Type B pancreatic cell (in vitro differentiated cells): ENCODE results near the gene SLC26A8. TPM values are rescaled to one million over a fixed set of nuclear protein-coding genes. Genes with fewer than 3 reads are reported as not detected.
"Not testable (repeated sequence)": the region's sequence is repeated elsewhere in the genome, so short reads cannot be mapped to it uniquely, and the experiment has no call there.

Experiments used
- DNase-seq: peaks from one replicate; pipeline ENCODE4 v3.0.0; 2021; ENCODE audit warnings: mixed read lengths; ENCODE audit not compliant: unreplicated experiment; ENCODE audit errors: extremely low spot score
- H3K27ac Mint-ChIP-seq: 2 replicates; pipeline ENCODE4 v1.8.0; 2021; ENCODE audit warnings: mild to moderate bottlenecking, mixed read lengths
- H3K27me3 Mint-ChIP-seq: 2 replicates; pipeline ENCODE4 v1.8.0; 2021; ENCODE audit warnings: mixed read lengths
- H3K36me3 Mint-ChIP-seq: 2 replicates; pipeline ENCODE4 v1.8.0; 2021; ENCODE audit warnings: mixed read lengths
- H3K4me1 Mint-ChIP-seq: one replicate; pipeline ENCODE4 v1.8.0; 2021; ENCODE audit warnings: mixed read lengths; ENCODE audit not compliant: unreplicated experiment
- H3K4me3 Mint-ChIP-seq: 2 replicates; pipeline ENCODE4 v1.8.0; 2021; ENCODE audit warnings: mild to moderate bottlenecking, mixed read lengths
- H3K9me3 Mint-ChIP-seq: 2 replicates; pipeline ENCODE4 v1.8.0; 2021; ENCODE audit warnings: mixed read lengths
- CTCF ChIP-seq: fragments of 200-600 bp; sonication (generic); conservative IDR thresholded peaks from 2 replicates; pipeline ENCODE4 v1.5.0; 2021; ENCODE audit warnings: antibody characterized with exemption, mild to moderate bottlenecking
- total RNA-seq: library from RNA; stranded (reverse); gene quantifications from 2 replicates; pipeline ENCODE4 v1.2.1, GENCODE V29; 2021; ENCODE audit warnings: low replicate concordance

Gene SLC26A8
- total RNA-seq, 1 donor from 2014 or later: not detected

DNA sequence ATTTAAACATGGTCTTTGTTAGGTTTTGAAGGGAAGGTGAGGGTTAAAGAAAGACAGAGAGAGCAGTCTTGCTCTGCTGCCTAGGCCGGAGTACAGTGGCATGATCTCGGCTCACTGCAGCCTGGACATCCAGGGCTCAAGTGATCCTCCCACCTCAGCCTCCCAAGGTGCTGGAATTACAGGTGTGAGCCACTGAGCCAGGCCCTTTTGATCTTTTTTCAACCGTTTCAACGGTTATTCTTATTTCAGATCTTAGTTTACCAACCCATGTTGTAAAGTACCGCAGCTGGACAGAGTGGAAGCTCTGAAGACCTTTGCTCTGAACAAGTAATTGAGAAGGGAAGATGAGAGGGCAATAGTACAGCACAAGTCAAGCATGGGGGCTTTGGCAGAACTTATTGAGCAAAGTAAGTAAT is 102.3 kb downstream of the SLC26A8 start:
- Mint-ChIP-seq H3K27me3 (no peaks in the 10 kb centered on the region), H3K4me1 (peaks cover 19% of the 10 kb centered on the region), H3K36me3 (peaks cover 3% of the 10 kb centered on the region), H3K9me3 (no peaks in the 10 kb centered on the region), H3K4me3 (peak overlapping the region; percentile 90), H3K27ac (no peak overlapping the region)
- DNase-seq: no peak
- TF ChIP-seq CTCF: no peak

DNA sequence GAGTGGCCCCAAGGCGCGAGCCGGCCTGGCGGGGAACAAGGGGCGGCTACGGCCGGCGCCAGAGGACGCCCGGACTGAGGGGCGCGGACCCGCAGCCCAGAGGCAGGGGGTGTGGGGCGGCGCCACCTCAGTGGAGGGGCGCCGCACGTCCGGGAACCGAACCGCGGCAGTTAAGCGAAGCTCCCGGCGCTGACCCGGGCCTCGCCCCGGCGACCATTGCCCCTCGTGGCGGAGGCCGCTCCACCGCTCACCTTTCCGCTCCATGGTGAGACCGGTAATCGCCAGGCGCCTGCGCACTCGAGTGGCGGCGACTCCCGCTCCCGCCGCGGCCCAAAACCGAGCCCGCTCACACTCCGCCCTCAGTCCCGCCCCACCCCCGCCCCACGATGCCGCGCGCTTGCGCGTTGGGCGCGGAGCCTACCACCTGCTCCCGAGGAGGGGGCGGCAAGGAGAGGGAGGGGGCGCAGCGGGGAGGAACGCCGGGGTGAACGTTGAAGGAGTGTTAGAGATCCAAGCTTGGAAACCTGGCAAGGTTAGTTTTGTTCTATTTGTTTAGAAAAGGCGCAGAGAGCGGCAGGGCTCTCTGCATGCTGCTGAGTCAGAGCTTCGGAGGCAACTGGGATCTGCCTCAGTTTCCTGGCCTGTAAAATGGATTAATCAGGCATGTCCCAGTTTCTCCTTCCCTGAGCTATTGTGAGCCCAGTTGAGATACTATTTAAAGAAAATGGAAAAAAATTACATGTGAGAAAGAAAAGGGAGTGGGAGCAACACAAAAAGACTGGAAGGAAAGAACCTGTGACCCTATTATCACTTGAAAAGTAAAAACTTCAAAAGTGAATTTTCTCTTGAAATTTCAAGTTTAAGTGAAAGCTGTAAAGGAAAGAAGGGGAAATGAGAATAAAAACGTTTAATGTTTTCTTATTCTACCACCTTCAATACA is 103.4 kb downstream of the SLC26A8 start, which contains the start of gene SRPK1:
TSS of gene SRPK1 (minus strand) at position 306 of the 940 bp plus-strand sequence. CDS start at position 264, 42 bp downstream.
- H3K27ac Mint-ChIP-seq: peak within 1 kb of the TSS; percentile 95
- peaks cover 3% of the 10 kb centered on the region for H3K36me3 Mint-ChIP-seq
- TF ChIP-seq CTCF: no peak
- H3K4me1 Mint-ChIP-seq: peaks cover 19% of the 10 kb centered on the region
- no peaks in the 10 kb centered on the region for H3K27me3 Mint-ChIP-seq
- peak within 1 kb of the TSS; percentile 100 for H3K4me3 Mint-ChIP-seq
- DNase-seq: peak; percentile 92
- no peaks in the 10 kb centered on the region for H3K9me3 Mint-ChIP-seq

GRCh38 chr6:35919827-35920751 is 104.4 kb downstream of the SLC26A8 start:
- Mint-ChIP-seq H3K9me3 (no peaks in the 10 kb centered on the region), H3K27ac (peak overlapping the region; percentile 95)
- no peak for DNase-seq

DNA sequence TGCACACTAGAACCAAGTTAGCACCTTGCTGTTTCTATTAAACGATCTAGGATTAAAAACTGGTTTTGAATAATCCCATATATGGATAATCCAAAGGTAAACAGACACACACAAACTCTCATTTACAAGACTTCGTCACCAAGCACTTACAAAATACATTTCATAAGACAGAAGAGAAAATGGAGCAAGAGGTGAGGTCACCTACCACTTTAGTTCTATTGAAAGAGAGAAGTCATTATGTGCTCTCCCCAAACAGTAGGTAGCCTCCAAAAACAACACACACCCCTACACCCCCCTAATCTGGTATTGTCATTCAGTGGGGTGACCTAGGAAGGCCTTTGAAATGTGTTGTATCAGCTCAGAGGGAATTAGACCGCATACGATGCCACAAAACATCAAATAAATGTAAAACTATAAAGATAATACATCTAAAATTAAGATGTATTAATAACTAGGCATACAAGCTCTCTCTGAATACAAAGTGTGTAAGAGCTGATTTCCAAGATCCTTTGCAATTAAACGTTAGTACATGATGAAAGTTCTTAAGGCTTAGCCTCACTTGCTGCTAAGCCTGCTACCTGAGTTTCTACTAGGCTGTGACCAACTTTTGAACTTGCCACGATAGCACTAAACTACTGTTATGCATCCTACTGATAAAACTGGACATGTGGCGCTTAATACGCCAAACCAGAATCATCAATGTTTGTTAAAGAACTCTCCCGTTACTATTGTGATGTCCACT is 105.2 kb downstream of the SLC26A8 start:
- TF ChIP-seq CTCF: no peak
- Mint-ChIP-seq H3K27me3 (no peaks in the 10 kb centered on the region), H3K27ac (peak overlapping the region; percentile 95), H3K36me3 (peaks cover 5% of the 10 kb centered on the region), H3K9me3 (no peaks in the 10 kb centered on the region), H3K4me1 (peaks cover 19% of the 10 kb centered on the region), H3K4me3 (peak overlapping the region; percentile 100)
- DNase-seq: no peak

More at GRCh38 chr6:35919827-35920751, 104.4 kb downstream of the SLC26A8 start:
- Mint-ChIP-seq H3K27me3 (no peaks in the 10 kb centered on the region), H3K36me3 (peaks cover 3% of the 10 kb centered on the region), H3K4me1 (peaks cover 19% of the 10 kb centered on the region), H3K4me3 (peak overlapping the region; percentile 100)
- TF ChIP-seq CTCF: no peak

- not testable (repeated sequence) for H3K9me3 Mint-ChIP-seq, DNase-seq, H3K27me3 Mint-ChIP-seq
- H3K4me1 Mint-ChIP-seq: peaks cover 19% of the 10 kb centered on the region
- H3K27ac Mint-ChIP-seq: peak overlapping the region; percentile 66
- H3K36me3 Mint-ChIP-seq: peaks cover 20% of the 10 kb centered on the region
- peak overlapping the region; percentile 67 for H3K4me3 Mint-ChIP-seq
These were observed 107.5 kb downstream of the SLC26A8 start for GRCh38 chr6:35916893-35917292.
